ENCODE measurements around the gene MLXIP. TPM values are rescaled to one million over a fixed set of nuclear protein-coding genes. Genes with fewer than 3 reads are reported as not detected.
A peak's percentile ranks its signal among the peaks of the same experiment; 100 is the strongest.

Gene MLXIP
- total and polyA plus RNA-seq, 2 of the 13 experiments (the other 11 are each of a cell fraction or from before 2014, with no cell fraction given) = 5.3 to 6.7 TPM

DNA sequence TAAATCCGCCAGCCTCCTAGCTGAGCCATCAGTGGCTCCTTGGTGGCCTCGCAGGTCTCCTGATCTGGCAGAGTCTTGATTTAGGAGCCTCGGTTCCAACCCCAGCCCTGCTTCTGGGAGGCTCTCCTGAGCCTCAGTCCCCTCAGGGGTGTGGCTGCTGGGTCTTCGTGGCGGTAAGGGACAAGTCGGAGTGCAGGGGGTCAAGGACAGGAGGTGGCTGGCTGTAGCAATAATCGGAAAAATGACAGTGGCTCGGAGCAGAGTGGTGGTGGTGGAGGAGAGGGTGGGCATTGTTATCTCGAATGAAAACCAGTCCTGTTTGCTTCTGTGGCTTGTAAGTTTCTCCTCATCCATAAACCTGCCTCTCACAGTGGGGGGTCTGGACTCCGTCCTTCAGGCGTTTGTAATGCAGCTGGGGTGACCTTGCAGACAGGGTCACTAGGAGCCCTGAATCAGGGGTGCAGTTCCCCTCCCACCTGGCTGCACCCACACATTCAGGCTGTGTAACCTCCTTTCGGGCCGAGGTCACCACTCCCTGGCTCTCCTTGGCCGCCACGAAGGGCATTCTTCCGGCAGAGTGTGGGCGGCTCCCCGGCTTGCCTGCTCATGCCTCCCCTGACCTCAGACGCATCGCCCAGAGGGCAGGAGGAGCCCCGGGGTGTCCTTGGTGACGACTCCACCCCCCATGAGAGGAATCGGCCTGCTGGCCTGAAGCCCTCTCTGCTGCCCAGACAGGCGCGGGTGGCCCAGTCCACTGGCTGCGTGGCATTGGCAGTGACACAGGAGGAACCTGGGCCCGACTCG, 48.7 kb upstream of the MLXIP start:
- no TSS peak for BruUV-seq (replicated peaks)
- Histone ChIP-seq H3K27ac (ENCODE audit: extremely low read length, insufficient read depth, low read length) (no peak overlapping the region), H3K9ac (ENCODE audit: insufficient read depth, low read depth, low read length) (0 out of 2 replicates have a peak overlapping the region, but pooled peaks have one; percentile 8), H3K4me2 (ENCODE audit: low read depth, low read length) (no peak overlapping the region; the same call in 1 of the 2 replicates), H3K4me3 (replicated peaks in 1 of 3; ENCODE audit: insufficient read depth in 1 of 3, low read depth in 2 of 3, low read length in 3 of 3) (no peak overlapping the region), H4K20me1 (ENCODE audit: insufficient read depth, low read length) (0 out of 2 replicates have a peak, but pooled peaks cover 3% of the 10 kb centered on the region), H2AFZ (ENCODE audit: low read length) (no peak overlapping the region), H3K9me3 (ENCODE audit: low read length) (no peaks in the 10 kb centered on the region), H3K79me2 (ENCODE audit: insufficient read depth, low read length) (peaks cover 12% of the 10 kb centered on the region), H3K36me3 (replicated peaks in 1 of 2; ENCODE audit: control insufficient read depth in 1 of 2, insufficient read depth in 2 of 2, low read length in 2 of 2) (peaks cover 1% of the 10 kb centered on the region in 2 experiments; a peak in 2 of 5 replicates), H3K4me1 (ENCODE audit: insufficient read depth, low read length) (peaks cover 20% of the 10 kb centered on the region), H3K27me3 (ENCODE audit: control insufficient read depth in 1 of 2, insufficient read depth in 2 of 2, low read length in 2 of 2) (no peaks in the 10 kb centered on the region)
- peak; percentile 15 for ATAC-seq
- DNase-seq (ENCODE audit: low spot score) = no peak
- no peak for FAIRE-seq
- ChIA-PET CTCF (ENCODE audit: low intra/inter-chr PET ratio, low total read pairs) (no interaction called here), POLR2A (no interaction called here)
- in situ Hi-C loops (cut with HindIII; ENCODE audit: extremely low pct_ligation_motif_present, low pct_unique_long_range_greater_than_20kb) = no loop called here
- intact Hi-C loops (cut with micrococcal nuclease; ENCODE audit: unreplicated experiment) = loop anchor here (10.0 kb wide), 1 partner anchor 115 kb away; the partner anchor contains the start of gene CFAP251
- WGBS (ENCODE audit: low lambda C conversion rate) = 41% methylated on average over 11 of the region's 28 CpGs
- TF ChIP-seq, protein P1, sequence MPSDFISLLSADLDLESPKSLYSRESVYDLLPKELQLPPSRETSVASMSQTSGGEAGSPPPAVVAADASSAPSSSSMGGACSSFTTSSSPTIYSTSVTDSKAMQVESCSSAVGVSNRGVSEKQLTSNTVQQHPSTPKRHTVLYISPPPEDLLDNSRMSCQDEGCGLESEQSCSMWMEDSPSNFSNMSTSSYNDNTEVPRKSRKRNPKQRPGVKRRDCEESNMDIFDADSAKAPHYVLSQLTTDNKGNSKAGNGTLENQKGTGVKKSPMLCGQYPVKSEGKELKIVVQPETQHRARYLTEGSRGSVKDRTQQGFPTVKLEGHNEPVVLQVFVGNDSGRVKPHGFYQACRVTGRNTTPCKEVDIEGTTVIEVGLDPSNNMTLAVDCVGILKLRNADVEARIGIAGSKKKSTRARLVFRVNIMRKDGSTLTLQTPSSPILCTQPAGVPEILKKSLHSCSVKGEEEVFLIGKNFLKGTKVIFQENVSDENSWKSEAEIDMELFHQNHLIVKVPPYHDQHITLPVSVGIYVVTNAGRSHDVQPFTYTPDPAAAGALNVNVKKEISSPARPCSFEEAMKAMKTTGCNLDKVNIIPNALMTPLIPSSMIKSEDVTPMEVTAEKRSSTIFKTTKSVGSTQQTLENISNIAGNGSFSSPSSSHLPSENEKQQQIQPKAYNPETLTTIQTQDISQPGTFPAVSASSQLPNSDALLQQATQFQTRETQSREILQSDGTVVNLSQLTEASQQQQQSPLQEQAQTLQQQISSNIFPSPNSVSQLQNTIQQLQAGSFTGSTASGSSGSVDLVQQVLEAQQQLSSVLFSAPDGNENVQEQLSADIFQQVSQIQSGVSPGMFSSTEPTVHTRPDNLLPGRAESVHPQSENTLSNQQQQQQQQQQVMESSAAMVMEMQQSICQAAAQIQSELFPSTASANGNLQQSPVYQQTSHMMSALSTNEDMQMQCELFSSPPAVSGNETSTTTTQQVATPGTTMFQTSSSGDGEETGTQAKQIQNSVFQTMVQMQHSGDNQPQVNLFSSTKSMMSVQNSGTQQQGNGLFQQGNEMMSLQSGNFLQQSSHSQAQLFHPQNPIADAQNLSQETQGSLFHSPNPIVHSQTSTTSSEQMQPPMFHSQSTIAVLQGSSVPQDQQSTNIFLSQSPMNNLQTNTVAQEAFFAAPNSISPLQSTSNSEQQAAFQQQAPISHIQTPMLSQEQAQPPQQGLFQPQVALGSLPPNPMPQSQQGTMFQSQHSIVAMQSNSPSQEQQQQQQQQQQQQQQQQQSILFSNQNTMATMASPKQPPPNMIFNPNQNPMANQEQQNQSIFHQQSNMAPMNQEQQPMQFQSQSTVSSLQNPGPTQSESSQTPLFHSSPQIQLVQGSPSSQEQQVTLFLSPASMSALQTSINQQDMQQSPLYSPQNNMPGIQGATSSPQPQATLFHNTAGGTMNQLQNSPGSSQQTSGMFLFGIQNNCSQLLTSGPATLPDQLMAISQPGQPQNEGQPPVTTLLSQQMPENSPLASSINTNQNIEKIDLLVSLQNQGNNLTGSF (CRISPR knock-in tag; IDR thresholded peaks at IDR 0.05) = no peak
- TF ChIP-seq ZNF354B (CRISPR knock-in tag; IDR thresholded peaks at IDR 0.05) (no peak), TSC22D2 (CRISPR knock-in tag; IDR thresholded peaks at IDR 0.05; ENCODE audit: borderline replicate concordance) (no peak), ZFP62 (CRISPR knock-in tag; IDR thresholded peaks at IDR 0.05) (no peak), ZNF567 (CRISPR knock-in tag; IDR thresholded peaks at IDR 0.05; ENCODE audit: borderline replicate concordance) (no peak), AKAP8 (CRISPR knock-in tag; IDR thresholded peaks at IDR 0.05) (peak; percentile 77; the same call in 1 of the 2 replicates), SMAD1 (CRISPR knock-in tag; IDR thresholded peaks at IDR 0.05; ENCODE audit: borderline replicate concordance, low read depth) (no peak), CREM (IDR thresholded peaks at IDR 0.05) (no peak), CREM (CRISPR knock-in tag; IDR thresholded peaks at IDR 0.05) (no peak), ZNF749 (CRISPR knock-in tag; IDR thresholded peaks at IDR 0.05; ENCODE audit: borderline replicate concordance) (no peak), ZFY (CRISPR knock-in tag; IDR thresholded peaks at IDR 0.05) (no peak), HCFC1 (IDR thresholded peaks at IDR 0.05; ENCODE audit: low read depth, low read length) (no peak)
- TF ChIP-seq, protein P2, sequence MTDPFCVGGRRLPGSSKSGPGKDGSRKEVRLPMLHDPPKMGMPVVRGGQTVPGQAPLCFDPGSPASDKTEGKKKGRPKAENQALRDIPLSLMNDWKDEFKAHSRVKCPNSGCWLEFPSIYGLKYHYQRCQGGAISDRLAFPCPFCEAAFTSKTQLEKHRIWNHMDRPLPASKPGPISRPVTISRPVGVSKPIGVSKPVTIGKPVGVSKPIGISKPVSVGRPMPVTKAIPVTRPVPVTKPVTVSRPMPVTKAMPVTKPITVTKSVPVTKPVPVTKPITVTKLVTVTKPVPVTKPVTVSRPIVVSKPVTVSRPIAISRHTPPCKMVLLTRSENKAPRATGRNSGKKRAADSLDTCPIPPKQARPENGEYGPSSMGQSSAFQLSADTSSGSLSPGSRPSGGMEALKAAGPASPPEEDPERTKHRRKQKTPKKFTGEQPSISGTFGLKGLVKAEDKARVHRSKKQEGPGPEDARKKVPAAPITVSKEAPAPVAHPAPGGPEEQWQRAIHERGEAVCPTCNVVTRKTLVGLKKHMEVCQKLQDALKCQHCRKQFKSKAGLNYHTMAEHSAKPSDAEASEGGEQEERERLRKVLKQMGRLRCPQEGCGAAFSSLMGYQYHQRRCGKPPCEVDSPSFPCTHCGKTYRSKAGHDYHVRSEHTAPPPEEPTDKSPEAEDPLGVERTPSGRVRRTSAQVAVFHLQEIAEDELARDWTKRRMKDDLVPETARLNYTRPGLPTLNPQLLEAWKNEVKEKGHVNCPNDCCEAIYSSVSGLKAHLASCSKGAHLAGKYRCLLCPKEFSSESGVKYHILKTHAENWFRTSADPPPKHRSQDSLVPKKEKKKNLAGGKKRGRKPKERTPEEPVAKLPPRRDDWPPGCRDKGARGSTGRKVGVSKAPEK (CRISPR knock-in tag; IDR thresholded peaks at IDR 0.05; ENCODE audit: borderline replicate concordance) = no peak
